Fibroblast of mammary gland (primary cell): ENCODE measurements around the gene FAF2.
A peak's percentile ranks its signal among the peaks of the same experiment; 100 is the strongest.

Experiments used
- DNase-seq: peaks from one replicate; pipeline ENCODE4 v3.0.0-alpha.2; 2010; ENCODE audit warnings: low read depth
- H3K4me3 ChIP-seq: 2 replicates; pipeline ENCODE4 v1.5.1; 2011; ENCODE audit warnings: low read depth, mild to moderate bottlenecking, low read length, moderate library complexity; ENCODE audit not compliant: control insufficient read depth
- CTCF ChIP-seq: conservative IDR thresholded peaks from 2 replicates; pipeline ENCODE4 v1.5.1; 2011; ENCODE audit warnings: low read depth, low read length, inconsistent platforms; ENCODE audit not compliant: control insufficient read depth, insufficient read depth

FAF2 gene

GRCh38 chr5:176536132-176536901, 88.1 kb downstream of the FAF2 start:
- peak overlapping the region; percentile 81 for H3K4me3 ChIP-seq
- TF ChIP-seq CTCF: no peak
- DNase-seq: peak; percentile 70

- TF ChIP-seq CTCF: no peak
- peak; percentile 96 for DNase-seq
- peak within 1 kb of the TSS; percentile 81 for H3K4me3 ChIP-seq
Measured at GRCh38 chr5:176536902-176537553, 88.8 kb downstream of the FAF2 start, which contains the start of gene RNF44. TSS of gene RNF44 (minus strand) at chr5:176537402. CDS start at chr5:176532472, 4,930 bp downstream.

GRCh38 chr5:176537554-176538229, 89.5 kb downstream of the FAF2 start:
- no peak for TF ChIP-seq CTCF
- peak; percentile 99 for DNase-seq

GRCh38 chr5:176538230-176538988, 90.2 kb downstream of the FAF2 start:
- DNase-seq: no peak
- H3K4me3 ChIP-seq: peak overlapping the region; percentile 81
- TF ChIP-seq CTCF: no peak

More at GRCh38 chr5:176537554-176538229, 89.5 kb downstream of the FAF2 start:
- H3K4me3 ChIP-seq: peak overlapping the region; percentile 81

- DNase-seq: no peak
- no peak for TF ChIP-seq CTCF
- no peak overlapping the region for H3K4me3 ChIP-seq
Measured at GRCh38 chr5:176538989-176539384, 90.8 kb downstream of the FAF2 start.

GRCh38 chr5:176540476-176540899, 92.3 kb downstream of the FAF2 start:
- no peak for TF ChIP-seq CTCF
- DNase-seq: no peak
- H3K4me3 ChIP-seq: no peak overlapping the region
